ENCODE data around the gene MPPED1. TPM values are rescaled to one million over a fixed set of nuclear protein-coding genes. Genes with fewer than 3 reads are reported as not detected.

MPPED1 gene
- total RNA-seq, 1 experiment from 2014 or later, result 0.28 TPM

- peaks cover 39% of the 10 kb centered on the region for H3K27me3 Mint-ChIP-seq (ENCODE audit: low read depth)
- no peak overlapping the region for H3K4me3 Mint-ChIP-seq
Observed at GRCh38 chr22:43433451-43434274, 21.8 kb downstream of the MPPED1 start.

More at GRCh38 chr22:43433451-43434274, 21.8 kb downstream of the MPPED1 start:
- Histone ChIP-seq H3K79me2 (ENCODE audit: insufficient read depth, low read length) (no peaks in the 10 kb centered on the region), H2BK15ac (ENCODE audit: low read depth, low read length) (no peak overlapping the region), H2BK20ac (ENCODE audit: low read depth, low read length, poor library complexity, severe bottlenecking) (no peak overlapping the region), H3K23me2 (ENCODE audit: insufficient read length, low read depth, low read length, poor library complexity, severe bottlenecking) (no peaks in the 10 kb centered on the region), H3K14ac (ENCODE audit: insufficient read depth, low read length) (no peak overlapping the region), H3K4me1 (ENCODE audit: insufficient read depth, low read length) (no peaks in the 10 kb centered on the region; the same call in 1 of the 2 replicates), H3K4ac (ENCODE audit: low read depth, low read length) (no peak overlapping the region), H3K27ac (ENCODE audit: insufficient read length, low read depth, low read length) (no peak overlapping the region), H2AK5ac (ENCODE audit: insufficient read length, low read length) (no peak overlapping the region), H2AFZ (ENCODE audit: low read length) (no peak overlapping the region), H4K5ac (ENCODE audit: insufficient read length, low read depth, low read length) (no peak overlapping the region), H4K91ac (ENCODE audit: insufficient read length, low read depth, low read length) (no peak overlapping the region), H3K56ac (ENCODE audit: insufficient read length, low read depth, low read length) (no peak overlapping the region), H3K4me2 (ENCODE audit: insufficient read depth, insufficient read length, low read length) (no peak overlapping the region), H3K9ac (ENCODE audit: extremely low read depth, insufficient read length, low read length) (no peak overlapping the region), H3K79me1 (ENCODE audit: insufficient read depth, low read depth, low read length, poor library complexity, severe bottlenecking) (no peaks in the 10 kb centered on the region), H2BK120ac (ENCODE audit: low read depth, low read length, poor library complexity, severe bottlenecking) (no peak overlapping the region), H2BK12ac (ENCODE audit: insufficient read length, low read depth, low read length) (no peak overlapping the region), H3T11ph (ENCODE audit: low read length) (no peak overlapping the region), H3K9me3 (ENCODE audit: control insufficient read depth, low read depth, low read length) (no peaks in the 10 kb centered on the region), H2BK5ac (ENCODE audit: insufficient read length, low read length) (no peak overlapping the region), H4K20me1 (ENCODE audit: control insufficient read depth, insufficient read depth, insufficient read length) (no peaks in the 10 kb centered on the region), H3K23ac (ENCODE audit: insufficient read length, low read depth, low read length) (no peak overlapping the region), H4K8ac (replicated peaks; ENCODE audit: insufficient read length, low read depth, low read length) (no peak overlapping the region), H3K27me3 (ENCODE audit: insufficient read depth, low read length) (no peaks in the 10 kb centered on the region; the same call in 1 of the 2 replicates), H3K18ac (ENCODE audit: insufficient read length, low read depth, low read length) (no peak overlapping the region)
- Mint-ChIP-seq H3K4me1 (peaks cover 0 to 7% of the 10 kb centered on the region in 2 experiments; a peak in 1 of 4 replicates), H3K36me3 (ENCODE audit: insufficient read depth in 1 of 3, low read depth in 3 of 3) (no peaks in the 10 kb centered on the region), H3K9me3 (no peaks in the 10 kb centered on the region), H3K27ac (no peak overlapping the region)
- no CpG with 5 or more reads among the region's 35 CpGs for WGBS (ENCODE audit: extremely low coverage, insufficient read length, low lambda C conversion rate)
- TF ChIP-seq CTCF (conservative IDR thresholded peaks at IDR 0.05), result no peak
- DNase-seq, result peak; percentile 12

All from H9 (cell line).